ENCODE data around the gene SMAD4.
"Not testable (repeated sequence)": the region's sequence is repeated elsewhere in the genome, so short reads cannot be mapped to it uniquely, and the experiment has no call there.

SMAD4 gene

DNA sequence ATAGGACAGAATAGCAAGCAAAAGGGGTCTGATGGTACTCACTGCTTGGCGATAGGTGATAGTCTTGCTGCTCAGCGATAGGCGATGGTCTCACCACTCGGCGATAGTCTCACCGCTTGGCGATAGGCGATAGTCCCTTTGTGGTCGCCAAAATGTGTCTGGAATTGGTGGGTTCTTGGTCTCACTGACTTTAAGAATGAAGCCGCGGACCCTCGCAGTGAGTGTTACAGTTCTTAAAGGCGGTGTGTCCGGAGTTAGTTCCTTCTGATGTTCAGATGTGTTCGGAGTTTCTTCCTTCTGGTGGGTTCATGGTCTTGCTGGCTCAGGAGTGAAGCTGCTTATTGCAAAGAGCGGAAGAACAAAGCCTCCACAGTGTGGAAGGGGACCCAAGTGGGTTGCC, 90.0 kb downstream of the SMAD4 start:
- intact Hi-C loops (cut with DNase I; ENCODE audit: low total_unique reads); H3K36me3 ChIP-seq; H3K4me1 ChIP-seq; H3K9me3 ChIP-seq; DNase-seq; H3K27me3 ChIP-seq; H3K4me3 ChIP-seq; H3K27ac ChIP-seq: not testable (repeated sequence)

GRCh38 chr18:51120809-51121596, 91.0 kb downstream of the SMAD4 start:
- Histone ChIP-seq H3K36me3 (no peaks in the 10 kb centered on the region), H3K27me3 (peaks cover 0 to 12% of the 10 kb centered on the region in 2 donors), H3K27ac (no peak overlapping the region), H3K4me1 (no peaks in the 10 kb centered on the region), H3K4me3 (no peak overlapping the region), H3K9me3 (no peaks in the 10 kb centered on the region)
- intact Hi-C loops (cut with DNase I; ENCODE audit: low total_unique reads): no loop called here
- no peak for DNase-seq
- TF ChIP-seq, protein P1, sequence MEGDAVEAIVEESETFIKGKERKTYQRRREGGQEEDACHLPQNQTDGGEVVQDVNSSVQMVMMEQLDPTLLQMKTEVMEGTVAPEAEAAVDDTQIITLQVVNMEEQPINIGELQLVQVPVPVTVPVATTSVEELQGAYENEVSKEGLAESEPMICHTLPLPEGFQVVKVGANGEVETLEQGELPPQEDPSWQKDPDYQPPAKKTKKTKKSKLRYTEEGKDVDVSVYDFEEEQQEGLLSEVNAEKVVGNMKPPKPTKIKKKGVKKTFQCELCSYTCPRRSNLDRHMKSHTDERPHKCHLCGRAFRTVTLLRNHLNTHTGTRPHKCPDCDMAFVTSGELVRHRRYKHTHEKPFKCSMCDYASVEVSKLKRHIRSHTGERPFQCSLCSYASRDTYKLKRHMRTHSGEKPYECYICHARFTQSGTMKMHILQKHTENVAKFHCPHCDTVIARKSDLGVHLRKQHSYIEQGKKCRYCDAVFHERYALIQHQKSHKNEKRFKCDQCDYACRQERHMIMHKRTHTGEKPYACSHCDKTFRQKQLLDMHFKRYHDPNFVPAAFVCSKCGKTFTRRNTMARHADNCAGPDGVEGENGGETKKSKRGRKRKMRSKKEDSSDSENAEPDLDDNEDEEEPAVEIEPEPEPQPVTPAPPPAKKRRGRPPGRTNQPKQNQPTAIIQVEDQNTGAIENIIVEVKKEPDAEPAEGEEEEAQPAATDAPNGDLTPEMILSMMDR (IDR thresholded peaks at IDR 0.05): no peak

- TF ChIP-seq, protein P1 (IDR thresholded peaks at IDR 0.05): no peak
- Histone ChIP-seq H3K4me1 (no peaks in the 10 kb centered on the region), H3K9me3 (no peaks in the 10 kb centered on the region), H3K36me3 (no peaks in the 10 kb centered on the region), H3K4me3 (no peak overlapping the region), H3K27ac (no peak overlapping the region), H3K27me3 (peaks cover 0 to 12% of the 10 kb centered on the region in 2 donors)
- intact Hi-C loops (cut with DNase I; ENCODE audit: low total_unique reads): no loop called here
- DNase-seq: no peak
These were observed 91.5 kb downstream of the SMAD4 start for GRCh38 chr18:51121597-51121857.

- H3K36me3 ChIP-seq: no peaks in the 10 kb centered on the region
- peaks cover 0 to 12% of the 10 kb centered on the region in 2 donors for H3K27me3 ChIP-seq
- no peaks in the 10 kb centered on the region for H3K4me1 ChIP-seq
- DNase-seq: no peak
- H3K9me3 ChIP-seq: no peaks in the 10 kb centered on the region
- no peak overlapping the region for H3K27ac ChIP-seq
- intact Hi-C loops (cut with DNase I; ENCODE audit: low total_unique reads): no loop called here
- H3K4me3 ChIP-seq: no peak overlapping the region
- TF ChIP-seq, protein P1 (IDR thresholded peaks at IDR 0.05): no peak
These were observed 92.4 kb downstream of the SMAD4 start for GRCh38 chr18:51122266-51123045.

DNA sequence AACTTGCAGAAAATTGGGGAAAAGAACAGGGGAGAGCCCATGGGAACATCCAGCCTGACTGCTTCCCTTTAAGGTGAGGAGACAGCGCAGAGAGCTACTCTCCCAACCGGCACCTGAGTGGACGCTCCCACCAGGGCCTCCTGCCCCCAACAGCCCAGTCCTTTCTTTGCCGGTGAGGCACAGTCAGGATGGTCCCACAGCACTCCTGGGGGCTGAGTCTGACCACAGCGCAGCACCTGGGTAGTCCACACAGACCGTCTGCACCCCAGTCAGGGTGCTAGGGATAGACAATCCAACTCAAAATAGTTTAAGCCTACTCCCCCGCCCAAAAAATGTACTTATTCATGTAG, 93.0 kb downstream of the SMAD4 start:
- TF ChIP-seq, protein P1 (IDR thresholded peaks at IDR 0.05): no peak
- no peaks in the 10 kb centered on the region for H3K9me3 ChIP-seq
- H3K27ac ChIP-seq: no peak overlapping the region
- no peaks in the 10 kb centered on the region for H3K36me3 ChIP-seq
- intact Hi-C loops (cut with DNase I; ENCODE audit: low total_unique reads): no loop called here
- H3K4me3 ChIP-seq: no peak overlapping the region
- H3K4me1 ChIP-seq: no peaks in the 10 kb centered on the region
- peaks cover 0 to 12% of the 10 kb centered on the region in 2 donors for H3K27me3 ChIP-seq
- DNase-seq: no peak

DNA sequence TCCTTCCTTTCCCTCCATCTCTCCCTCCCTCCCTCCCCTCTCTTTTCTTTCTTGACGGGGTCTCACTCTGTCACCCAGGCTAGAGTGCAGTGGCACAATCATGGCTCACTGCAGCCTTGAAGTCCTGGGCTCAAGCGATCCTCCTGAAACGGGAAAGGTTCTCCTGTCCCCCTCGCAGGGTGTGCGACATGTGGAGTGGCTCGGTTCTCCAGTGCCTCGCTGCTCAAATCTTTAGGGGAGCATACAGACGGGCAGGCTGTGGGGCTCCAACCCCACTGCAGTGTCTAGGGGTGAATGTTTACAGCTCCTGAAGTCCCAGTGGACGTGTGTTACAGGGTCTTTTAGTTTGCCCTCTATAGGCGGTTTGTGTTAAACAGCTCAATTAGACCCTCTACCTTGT, 93.5 kb downstream of the SMAD4 start:
- intact Hi-C loops (cut with DNase I; ENCODE audit: low total_unique reads): no loop called here
- Histone ChIP-seq H3K36me3 (no peaks in the 10 kb centered on the region), H3K4me1 (no peaks in the 10 kb centered on the region), H3K9me3 (no peaks in the 10 kb centered on the region), H3K4me3 (no peak overlapping the region), H3K27ac (no peak overlapping the region), H3K27me3 (peaks cover 0 to 12% of the 10 kb centered on the region in 2 donors)
- DNase-seq: no peak
- TF ChIP-seq, protein P1 (IDR thresholded peaks at IDR 0.05): no peak

All from tibial artery (tissue), 4 donors.